GM21717 (cell line): ENCODE results near the gene KCNMA1.

ENCODE experiments used
- ATAC-seq: cut with Tn5 transposase; IDR thresholded peaks from one replicate; pipeline ENCODE4 v1.9.1; 2021; ENCODE audit warnings: mild to moderate bottlenecking, moderate library complexity; ENCODE audit not compliant: unreplicated experiment

The KCNMA1 gene

DNA sequence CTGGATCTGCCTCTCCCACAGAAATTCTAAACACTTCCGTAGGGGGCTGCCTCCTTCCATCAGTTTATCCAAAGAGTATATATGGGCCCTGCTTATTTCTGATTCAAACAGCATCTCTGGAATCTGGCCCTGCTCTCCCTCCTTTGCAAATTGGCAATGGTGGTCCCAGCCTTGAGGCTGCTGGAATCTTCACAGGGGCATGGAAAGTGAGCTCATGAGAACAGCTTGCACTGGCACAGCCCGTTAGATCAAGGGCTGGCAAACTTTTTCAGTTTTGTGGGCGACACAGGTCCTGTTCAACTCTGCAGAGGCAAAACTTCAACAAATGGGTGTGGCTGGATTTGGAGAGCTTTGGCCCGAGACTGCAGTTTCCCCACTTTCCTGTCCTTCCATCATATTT, 526.9 kb downstream of the KCNMA1 start:
- ATAC-seq = no peak

DNA sequence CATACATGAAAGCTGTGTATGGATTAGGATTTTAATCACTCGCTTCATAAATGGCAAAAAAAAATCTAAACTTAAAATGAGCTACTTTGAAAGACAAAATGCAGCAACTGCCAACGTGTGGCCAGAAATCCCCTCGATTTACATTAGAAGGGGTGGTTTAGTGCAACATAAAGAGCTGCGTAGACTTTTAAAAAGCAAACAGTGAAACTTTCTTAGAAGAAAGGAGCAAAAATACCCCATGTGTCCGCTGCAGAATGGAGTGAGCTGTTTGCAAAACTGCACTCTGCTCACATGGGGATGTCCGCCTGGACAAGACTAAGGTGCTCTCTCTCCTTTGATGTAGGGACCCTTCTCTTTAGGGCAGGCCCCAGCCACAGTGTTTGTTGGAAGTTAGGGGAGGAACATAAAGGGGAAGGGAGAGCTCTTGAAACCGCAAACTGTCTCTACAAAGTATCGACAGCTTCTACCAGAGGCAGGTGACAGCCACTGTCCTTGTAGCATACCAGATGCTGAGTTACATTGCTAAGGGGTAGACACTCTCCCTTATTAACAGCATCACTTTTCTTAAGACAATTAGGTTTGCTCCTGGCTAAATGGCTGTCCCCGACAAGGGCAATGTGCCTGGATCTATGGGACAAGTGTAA, 528.1 kb downstream of the KCNMA1 start:
- no peak for ATAC-seq

DNA sequence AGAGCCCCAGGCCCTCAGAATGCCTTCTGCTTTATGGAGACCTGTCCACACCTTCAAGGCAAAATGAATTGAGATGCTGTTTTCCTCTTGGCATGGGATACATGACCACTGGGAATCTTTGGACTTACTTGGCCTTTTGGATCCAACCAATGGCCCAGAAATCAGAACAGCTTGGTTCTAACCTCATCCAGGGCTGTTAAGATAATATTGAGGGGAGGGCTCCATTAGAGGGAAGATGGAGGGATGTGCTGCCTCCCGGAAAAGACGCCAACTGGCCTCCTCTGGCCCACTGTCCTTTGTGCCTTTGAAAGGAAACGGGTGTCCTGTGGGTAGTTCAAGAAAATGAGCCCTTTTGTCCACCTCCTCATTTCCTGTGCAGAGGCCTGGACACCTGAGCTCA, 530.9 kb downstream of the KCNMA1 start:
- no peak for ATAC-seq

DNA sequence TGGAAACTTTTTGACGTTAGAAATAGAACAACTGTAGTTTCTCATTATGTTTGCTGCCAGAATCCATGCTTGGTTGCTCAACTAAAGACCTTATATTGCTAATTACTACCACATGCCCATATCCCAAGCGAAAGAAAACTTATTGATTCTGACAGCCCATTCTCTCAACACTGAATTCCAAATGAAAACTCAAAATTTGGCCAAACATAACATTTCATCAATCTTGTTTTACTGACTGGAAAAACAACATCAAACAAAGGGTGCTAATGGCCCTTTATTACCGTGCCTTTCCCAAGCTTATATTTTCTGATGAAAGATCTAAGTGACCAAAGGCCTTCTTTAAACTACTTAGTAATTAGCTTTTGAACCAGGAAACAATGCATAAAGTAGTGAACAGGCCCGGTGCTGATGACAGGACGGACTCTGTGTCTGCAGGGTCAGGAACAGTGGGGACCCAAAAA, 531.8 kb downstream of the KCNMA1 start:
- no peak for ATAC-seq

DNA sequence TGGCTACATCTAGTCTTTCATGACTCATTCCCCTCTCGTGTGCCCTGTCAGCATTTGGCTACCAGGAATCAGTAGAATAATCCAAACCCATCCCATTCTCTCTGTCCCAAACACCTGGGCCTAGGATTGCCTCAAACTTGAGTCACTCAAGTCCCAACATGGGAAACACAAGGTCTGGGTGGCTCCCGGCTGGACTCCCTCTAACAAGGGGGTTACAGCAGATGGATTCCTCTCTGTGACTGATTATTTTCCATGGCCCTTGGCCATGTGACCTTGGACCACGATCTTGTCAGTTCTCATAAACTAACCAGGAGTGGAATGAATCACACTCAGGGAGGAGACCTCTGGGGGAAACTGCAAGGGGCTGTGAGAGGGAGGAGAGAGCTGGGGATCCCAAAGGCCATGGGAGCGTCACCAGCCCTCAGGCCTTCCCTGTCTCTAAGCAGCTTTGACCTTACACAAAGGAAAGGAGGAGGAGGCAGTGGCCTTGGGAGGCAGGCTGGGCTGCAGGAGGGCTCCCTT, 533.1 kb downstream of the KCNMA1 start:
- no peak for ATAC-seq

DNA sequence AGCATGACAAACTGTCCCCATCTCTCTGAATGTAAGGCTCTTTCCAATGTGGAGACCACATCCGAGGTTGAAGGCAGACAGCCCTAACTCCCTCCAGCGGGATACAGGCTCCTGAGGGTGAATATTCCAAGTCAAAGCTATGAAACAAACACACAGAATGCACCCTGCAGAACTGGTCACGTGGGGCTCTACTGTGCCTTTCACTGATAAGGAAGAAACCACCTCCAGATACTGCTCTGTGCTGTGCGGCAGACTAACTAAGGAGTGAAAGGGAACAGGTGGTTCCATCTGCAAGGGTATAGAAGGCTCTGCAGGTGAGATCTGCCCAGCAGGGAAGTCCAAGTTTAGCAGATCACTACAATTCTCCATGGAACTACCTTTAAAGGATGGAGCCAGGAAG, 534.4 kb downstream of the KCNMA1 start:
- ATAC-seq = no peak

DNA sequence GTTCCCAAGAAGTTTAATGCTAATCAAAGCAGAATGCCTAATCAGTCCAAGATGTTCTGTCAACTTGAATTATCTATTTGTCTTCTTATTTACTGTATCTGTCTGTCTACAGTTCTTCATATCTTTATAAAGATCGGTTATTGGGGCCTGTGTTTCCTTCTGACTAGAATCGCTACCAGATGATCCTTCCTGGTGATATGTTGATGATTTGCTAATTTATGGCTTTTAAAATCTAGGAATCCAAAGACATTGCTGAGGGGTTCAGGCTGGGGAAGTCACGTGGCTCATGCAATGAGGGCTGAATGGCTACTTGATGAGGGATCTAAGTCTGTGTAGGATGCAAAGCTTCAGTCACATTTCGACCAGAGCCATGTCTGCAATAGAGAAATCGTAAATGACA, 536.3 kb downstream of the KCNMA1 start:
- ATAC-seq = no peak

DNA sequence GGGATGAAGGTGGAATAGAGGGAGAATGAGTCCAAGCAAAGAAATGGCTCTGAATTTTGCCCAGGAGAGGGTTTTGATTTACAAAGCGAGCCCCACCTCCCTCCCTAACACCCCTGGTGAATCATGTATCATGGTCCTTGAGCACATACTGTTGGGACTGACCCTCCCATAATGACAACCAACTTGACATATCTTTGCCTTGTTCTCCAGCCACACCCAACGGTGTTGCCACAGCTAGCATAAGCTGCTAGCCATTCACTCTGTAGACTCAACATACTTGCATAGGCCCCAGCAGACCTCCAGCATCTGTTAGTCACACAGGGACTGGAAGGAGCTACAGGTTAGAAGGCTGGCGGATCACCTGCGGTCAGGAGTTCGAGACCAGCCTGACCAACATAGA, 538.5 kb downstream of the KCNMA1 start:
- no peak for ATAC-seq

DNA sequence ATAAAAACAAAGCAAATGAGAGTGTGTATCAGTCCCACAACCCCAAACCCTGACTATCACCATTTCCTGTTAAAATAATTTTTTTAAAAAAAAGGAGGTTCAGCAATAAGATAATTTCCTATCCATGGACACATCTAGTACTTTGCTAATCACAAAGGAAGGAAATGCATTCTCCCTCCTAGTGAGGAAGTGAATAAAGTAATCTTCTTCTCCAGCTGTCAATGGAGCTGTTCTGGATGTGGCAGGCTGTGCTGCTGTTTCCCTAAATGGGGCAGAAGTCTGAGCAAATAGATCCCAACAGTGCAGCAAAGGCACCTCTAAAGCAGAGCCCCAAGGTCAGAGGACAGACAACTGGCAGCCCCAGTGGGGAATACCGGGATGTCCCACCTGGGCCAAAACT, 540.0 kb downstream of the KCNMA1 start:
- ATAC-seq = no peak

DNA sequence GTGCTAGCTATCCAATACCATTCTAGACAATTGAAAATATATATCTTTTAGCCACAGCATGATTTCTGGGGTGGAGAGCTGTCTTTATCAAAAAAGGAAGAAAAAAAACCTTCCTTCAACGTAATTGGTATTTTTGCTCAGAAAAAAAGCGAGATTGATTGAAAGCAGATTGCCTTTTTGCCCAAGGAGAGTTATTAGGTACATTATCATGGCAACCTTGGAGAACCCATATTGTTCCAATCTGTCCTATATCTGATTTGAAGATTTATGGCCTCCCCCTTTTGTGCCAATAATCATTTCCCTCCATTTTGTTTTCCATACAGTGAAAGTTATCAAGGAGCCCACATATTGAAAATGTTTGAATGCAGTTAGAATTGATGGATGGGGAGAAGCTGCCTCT, 544.5 kb downstream of the KCNMA1 start:
- no peak for ATAC-seq

DNA sequence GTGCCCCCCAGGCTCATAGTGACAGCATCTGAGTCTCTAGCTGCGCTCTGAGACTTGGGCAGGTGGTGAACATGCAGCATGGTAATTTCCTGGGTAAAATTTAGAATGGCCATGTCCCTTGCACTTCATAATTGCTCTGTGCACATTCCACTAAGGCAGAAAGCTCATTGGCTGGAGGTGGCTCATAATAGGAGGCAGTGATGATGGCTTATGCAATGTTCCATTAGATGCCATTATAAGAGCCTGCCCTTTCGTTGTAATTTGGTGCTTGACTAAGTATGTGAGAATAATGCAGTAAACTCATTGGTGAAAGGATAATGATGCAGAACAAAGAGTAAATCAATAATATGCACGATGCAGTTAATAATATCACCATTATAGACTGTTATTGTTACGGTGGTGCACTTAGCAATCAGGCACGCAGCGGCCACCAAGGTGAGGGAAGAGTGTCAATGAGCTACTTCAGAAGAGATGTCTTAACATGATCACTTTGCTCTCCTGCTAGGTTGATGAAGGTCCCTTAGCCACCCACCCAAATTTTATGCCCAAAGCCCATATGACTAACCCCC, 545.9 kb downstream of the KCNMA1 start:
- ATAC-seq = no peak

DNA sequence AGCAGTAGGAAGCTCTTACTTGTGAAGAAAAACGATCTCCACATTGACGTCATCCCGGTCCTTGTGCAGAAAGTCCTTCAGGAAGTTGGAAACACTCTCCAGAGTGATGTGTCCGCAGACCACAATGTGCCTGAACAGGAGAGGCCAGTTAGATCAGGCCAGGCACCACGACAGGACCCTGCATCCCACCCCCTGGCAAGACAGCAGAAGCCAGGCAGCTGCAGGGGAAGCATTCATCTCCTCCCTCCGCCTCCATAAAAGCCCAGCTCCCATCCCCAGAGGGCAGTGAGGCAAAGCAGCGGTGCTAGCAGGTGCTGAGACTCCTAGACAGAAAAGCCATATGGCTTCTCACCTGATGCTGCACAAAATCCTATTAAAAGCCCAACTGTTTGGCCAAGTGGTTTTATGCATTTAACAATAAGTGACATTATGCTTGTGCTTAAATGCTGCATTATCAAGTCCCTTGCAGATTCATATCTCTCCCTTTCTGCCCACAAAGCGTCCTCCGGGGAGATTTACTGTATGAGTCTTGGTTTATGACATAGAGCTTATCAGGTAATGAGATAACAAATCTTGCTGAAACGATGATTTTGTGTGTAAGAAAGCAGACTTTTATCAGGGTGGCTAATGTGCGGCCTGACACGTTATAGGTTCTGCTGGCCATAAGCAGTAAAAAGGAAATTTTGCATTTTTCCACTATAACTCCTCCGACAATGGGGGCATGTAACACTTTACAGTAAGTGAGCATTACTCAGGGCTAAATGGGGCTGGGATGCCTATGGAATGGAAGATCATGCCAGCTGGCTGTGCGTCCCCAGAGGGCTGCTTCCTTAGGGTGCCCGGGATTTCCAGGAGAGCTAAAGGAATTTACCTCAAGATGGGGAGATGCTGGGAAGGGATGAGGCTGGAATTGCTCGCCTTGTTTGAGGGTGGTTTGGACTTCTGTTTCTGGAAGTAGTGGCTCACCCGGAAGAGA, 546.9 kb downstream of the KCNMA1 start:
- no peak for ATAC-seq

DNA sequence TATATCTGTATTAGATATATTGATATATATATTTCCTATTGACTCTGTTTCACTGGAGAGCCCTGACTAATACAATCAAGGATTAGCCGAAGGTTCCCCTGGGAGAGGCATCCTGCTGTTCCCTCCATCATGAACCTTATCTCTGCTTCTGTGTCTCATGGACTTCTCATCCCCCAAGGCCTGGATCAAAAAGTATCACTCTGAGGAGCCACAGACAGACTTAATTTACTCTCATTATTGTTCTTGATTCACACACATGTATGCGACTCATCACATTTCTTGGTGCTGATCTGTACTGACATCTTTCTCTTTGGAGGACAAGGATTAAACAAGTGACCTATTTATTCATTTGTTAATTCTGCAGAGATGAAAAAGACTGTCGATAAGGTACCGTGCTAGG, 550.2 kb downstream of the KCNMA1 start:
- no peak for ATAC-seq

DNA sequence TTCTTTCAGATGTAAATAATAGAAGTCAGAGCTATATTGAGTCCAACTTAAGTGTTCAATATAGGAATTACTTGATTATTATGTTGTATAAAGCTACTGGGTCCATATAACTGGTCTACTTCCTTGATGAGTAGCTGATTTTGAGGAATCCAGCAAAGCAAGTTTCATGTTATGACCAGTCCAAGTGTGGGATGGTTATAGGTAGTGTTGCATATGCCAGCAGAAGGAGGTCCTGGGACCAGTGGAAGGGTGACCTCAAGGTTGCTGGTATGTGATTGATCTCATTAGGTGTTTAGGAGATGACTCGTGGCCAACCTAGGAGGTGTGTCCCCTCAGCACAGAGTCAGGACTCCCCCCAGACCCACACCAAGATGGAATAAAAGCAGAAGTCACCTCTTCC, 551.5 kb downstream of the KCNMA1 start:
- no peak for ATAC-seq

DNA sequence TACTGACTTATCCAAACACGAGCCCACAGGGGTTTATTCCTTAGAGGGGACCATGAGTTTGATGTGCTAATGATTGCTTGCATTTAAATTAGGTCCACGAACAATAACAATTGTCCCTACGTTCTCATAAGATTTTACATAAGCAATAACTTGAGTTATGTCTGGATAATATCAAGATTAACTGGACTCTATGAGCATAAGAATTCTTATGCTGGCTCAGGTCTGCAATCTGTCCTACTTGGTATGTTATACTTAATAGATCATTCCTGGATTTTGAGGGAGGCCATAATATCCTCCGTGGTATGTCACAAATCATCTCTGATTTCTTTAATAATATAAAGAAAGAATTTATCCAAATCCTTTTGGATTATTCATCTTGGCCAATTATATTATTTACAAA, 552.3 kb downstream of the KCNMA1 start:
- no peak for ATAC-seq

DNA sequence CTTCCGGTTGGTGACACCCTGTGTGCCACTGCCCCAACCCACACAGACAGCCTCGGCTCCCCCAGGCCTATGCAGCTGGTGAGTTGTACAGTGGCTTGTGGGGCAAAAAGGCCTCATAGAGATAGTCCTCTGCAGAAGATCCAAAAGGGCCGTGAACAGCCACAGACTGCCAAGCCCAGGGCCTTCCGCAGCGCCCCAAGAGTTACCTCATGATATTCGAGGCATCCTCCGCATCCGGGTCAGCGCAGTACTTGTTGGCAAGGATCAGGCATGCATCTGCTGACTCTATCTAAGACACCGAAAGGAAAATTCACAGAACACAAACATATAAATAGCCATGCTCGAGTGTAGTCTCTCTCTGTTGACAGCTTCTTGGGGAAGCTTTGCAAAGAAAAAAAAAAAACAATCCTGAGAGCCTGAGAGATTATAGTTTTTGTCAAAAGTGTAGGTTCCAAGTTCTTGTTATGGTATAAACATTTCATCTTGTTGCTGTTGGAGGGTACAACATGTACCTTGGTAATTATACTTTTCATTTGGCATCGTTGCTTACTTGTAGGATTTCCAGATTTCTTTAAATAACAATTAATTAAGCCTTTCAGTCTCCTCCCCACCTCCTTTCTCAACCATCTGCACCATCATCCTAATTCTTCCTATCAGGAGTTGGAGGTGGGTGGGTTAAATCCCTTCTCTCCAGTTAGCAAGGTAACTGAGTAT, 553.0 kb downstream of the KCNMA1 start:
- ATAC-seq = no peak

DNA sequence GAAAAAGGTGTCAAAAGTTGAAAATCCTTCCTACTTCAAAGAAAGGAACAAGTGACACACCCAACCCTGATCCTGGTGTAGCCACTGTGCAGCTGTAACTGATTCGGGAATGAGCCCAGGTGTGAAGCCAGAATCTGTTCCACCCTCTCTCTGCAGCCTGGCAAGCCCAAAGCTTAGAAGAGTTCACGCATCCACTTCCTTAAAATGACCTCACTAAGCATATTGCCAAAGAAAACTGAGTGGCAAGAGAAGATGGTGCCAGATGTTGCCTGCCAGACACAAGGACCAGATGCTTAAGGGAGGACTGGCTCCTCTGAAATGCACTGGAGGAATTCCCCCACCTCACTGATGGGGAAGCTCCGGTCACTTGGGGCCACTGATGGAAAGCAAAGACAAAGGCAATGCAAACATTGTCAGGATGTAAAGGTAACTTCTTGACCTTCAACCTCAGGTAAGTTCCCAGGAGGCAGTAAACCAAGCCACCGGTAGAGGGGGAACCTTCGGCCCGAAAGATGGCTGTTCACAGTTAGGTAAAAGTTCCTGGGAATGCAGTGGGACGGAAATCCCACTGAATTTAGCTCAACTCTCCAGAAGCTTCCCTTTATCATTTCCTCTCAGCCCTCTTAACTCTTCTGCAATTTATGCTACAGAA, 554.9 kb downstream of the KCNMA1 start:
- ATAC-seq = no peak

DNA sequence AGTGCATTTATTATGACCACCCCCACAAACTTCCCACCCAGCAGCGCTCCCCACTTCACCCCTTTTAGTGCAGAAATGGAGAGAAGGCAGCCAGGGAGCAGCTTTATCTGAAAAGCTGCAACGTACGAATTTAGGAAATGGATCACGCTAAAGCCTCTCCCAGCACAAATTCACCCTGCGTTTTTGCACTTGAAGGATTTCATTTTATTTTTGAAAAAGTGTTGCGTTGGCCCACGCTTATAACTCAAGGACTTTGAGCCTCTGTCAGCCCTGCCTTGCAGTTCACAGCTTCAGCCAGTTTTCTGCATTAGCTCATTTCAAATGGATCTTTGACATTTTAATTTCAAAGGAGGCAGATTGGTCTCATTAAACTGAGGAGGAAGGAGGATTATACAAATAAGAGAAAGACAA, 556.1 kb downstream of the KCNMA1 start:
- no peak for ATAC-seq

DNA sequence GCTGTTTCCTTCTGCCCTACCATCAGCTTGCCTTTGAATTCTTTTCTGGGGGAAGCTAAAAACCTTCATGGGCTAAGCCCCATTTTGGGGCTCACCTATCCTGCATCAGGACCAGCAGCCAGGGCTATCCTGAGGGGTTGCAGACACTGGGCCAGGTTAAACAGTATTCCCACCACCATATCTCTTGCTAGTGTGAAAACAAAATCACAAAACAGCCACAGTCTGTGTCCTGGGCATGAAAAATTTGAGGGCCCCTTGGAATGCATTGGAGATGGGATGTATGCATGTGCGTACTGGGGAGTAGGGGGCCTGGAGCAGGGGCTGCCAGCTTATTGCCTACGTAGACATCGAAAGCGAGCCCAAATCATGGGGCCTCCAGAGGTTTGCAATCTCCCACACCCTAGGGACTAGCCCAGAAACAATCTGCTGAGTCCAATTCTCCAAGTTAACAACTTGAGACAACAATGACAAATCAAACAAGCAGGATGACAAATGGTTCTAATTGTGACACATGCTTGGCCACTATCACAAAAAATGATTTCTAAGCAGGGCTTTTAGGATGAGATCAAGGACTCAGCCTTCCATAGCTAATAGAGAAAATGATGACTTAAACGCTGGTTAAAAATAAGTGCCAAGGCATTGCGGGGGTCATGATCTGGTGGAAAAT, 557.1 kb downstream of the KCNMA1 start:
- ATAC-seq = no peak
